ENCODE measurements around the gene TTC12.

The TTC12 gene, protein sequence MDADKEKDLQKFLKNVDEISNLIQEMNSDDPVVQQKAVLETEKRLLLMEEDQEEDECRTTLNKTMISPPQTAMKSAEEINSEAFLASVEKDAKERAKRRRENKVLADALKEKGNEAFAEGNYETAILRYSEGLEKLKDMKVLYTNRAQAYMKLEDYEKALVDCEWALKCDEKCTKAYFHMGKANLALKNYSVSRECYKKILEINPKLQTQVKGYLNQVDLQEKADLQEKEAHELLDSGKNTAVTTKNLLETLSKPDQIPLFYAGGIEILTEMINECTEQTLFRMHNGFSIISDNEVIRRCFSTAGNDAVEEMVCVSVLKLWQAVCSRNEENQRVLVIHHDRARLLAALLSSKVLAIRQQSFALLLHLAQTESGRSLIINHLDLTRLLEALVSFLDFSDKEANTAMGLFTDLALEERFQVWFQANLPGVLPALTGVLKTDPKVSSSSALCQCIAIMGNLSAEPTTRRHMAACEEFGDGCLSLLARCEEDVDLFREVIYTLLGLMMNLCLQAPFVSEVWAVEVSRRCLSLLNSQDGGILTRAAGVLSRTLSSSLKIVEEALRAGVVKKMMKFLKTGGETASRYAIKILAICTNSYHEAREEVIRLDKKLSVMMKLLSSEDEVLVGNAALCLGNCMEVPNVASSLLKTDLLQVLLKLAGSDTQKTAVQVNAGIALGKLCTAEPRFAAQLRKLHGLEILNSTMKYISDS

DNA sequence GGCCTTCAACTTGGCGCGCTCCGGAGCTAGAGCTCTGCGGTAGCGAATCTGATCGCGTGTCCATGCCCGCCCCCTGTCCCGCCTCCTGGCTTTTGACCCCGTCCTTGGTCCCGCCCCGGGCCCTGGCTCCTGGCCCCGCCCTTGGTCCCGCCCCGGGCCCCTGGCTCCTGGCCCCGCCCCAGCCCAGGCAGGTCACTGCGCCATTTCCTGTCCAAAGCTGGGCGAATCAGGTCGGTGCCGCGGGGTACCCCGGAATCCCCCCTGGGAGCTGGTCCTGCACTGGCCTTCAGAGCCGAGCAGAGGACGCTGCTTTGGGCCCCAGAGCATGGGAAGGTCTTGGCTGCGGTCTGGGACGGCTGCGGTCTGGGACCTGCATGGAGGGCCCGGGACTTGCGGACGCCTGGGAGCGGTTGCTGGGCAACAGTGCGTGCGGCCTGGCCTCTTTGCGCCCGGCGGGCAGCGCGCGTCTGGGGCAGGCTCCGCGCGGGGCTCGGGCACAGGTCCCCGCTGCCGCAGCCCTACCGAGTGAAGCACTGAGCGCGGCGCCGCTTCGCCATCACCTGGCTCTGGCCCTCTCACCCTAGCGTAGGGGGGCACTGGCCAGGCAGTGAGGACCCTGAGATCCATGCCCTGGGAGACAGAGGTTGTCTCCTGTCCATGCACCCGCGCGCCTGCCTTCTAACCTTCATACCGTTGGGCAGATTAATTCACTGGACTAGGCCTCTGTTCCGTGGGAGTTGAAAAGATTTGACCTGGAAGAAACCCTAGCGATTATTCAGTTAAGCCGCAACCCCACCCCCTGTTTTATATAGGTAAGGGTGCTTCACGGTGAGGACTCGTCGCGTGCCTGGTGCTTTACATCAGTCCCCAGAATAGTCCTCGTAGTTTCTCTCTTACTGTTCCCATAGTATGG, at the start of gene TTC12:
TTC12 (plus strand) TSS at position 195 of the 913 bp plus-strand sequence. CDS start 1,675 bp downstream, outside the sequence.
- no peak for DNase-seq

DNA sequence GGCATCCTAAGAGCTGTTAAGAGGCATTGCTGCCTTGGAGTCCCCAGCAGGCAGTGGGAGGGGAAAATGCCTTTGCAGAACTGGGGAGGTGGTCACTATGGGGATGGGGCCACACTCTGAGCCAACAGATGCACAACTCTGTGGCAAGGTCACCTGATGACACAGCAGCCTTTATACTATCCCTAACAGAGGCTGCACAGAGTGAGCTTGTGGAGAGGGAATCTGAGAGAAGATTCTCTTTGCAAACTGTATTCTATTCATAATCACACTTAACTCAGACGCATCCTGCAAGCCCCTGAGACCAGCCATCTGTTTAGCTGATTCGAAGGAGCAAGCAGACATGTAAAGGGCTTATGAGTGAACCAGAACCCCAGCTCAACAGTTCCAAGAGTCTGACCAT, 49.0 kb upstream of the TTC12 start:
- no peak for DNase-seq

DNA sequence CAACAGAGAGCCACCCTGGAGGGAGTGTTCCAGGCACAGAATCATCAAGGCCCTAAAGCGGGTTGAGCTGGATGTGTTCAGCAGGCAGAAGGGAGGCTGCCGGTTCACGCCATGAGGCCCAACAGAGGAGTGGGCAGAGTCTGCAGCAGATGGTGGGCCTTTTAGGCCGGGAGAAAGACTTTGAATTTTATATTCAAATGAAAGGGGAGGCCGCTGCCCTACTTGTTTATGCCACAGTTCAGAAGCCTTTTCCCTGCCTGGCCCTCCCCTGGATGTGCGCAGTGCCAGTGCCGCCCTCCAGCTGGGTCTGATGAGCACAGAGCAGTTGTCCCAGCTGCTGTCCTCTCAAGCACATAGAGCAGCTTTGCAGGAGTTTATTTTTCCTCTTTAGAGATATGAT, 46.9 kb upstream of the TTC12 start:
- DNase-seq = no peak

DNA sequence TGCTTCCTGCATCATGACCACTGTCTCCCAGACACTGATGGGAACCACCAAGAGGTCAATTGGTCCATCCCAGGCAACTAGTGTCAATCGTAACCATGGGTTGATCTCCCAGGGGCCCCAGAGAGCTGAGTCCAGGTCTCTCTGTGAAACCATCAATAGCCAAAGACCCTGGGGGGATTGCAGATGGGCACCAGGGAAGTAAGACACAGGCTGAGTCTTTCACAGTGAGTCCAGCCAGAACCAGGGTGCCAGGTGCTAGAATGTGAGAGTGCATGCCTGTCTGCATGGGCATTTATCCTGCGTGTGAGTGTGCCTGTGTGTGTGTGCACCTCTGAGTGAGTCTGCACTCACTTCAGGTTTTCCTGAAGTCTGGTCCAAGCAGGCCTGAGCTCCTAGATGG, 45.3 kb upstream of the TTC12 start:
- no peak for DNase-seq

DNA sequence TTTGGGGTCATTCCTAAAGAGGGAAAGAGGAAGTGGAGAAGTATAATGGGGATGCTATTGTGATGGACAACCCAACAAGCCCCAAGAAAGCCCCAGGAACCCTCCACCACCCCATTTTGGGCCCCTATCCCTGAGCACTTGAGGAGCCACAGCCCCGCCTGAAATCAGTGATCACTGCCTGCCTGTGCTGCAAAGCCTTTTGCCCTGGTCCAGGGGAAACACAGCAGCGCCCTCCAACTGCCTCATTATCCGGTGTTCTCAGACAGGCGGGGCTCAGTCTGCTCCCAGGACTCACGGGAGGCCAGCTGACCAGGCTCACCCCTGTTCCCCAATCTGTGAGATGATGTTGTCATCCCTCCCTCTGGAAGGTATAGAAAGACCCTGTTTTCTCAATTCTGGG, 44.7 kb upstream of the TTC12 start:
- no peak for DNase-seq

DNA sequence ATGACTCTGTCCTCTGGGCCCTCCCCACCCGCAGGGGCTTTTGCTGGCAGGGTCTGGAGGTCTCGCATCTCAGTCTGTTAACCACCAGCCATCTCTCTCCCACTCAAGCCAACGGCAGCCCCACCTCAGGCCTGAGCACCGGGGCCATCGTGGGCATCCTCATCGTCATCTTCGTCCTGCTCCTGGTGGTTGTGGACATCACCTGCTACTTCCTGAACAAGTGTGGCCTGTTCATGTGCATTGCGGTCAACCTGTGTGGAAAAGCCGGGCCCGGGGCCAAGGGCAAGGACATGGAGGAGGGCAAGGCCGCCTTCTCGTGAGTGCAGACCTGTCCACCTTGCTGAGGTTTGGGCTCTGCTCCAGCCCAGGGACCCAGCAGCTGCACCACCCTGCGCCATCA, 44.3 kb upstream of the TTC12 start:
- DNase-seq = no peak

DNA sequence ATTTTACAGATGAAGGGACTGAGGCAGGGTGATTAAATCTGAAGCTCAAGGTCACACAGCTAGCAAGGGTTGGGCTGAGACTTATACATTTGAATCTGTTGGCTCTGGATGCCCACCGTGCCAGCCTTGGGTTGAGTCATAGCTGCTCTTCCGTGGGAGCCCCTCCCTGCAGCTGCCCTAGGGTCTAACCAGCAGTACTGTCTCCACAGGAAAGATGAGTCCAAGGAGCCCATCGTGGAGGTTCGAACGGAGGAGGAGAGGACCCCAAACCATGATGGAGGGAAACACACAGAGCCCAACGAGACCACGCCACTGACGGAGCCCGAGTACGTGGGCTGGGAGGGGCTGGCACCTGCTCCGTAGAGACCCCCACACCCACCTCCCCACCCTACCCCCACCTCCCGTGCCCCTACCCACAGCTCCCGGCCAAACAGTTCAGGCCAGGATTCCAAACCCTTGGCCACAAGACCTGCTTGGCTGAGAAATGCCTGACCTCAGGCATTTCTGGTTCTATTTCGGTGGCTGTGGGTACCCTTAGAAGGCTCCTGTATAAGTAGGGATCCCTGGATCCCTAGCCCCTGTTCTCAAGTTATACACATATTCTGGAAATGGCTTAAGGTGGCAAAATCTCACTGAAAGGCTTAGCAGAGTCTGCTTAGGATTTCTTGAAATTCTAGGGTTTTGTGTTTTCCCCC, 42.7 kb upstream of the TTC12 start:
- DNase-seq = no peak

DNA sequence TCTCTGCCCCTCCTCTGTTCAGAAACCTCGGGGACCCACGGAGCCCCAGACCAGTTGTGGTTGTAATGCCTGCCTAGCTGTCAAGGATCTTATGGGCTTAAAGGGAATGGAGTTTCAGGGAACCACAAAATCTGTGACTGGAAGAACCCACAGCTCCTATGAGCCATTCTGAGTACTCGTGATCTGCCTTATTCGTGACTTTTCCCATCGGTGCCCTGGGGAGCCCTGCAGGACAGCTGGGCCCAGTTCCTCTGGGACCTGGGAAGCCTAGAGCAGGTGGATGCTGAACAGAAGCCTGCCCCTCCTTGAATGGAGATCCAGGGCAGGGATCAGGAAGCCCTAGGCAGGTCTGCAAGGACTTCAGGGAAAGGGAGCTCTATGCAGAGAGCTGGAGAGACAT, 42.1 kb upstream of the TTC12 start:
- no peak for DNase-seq

DNA sequence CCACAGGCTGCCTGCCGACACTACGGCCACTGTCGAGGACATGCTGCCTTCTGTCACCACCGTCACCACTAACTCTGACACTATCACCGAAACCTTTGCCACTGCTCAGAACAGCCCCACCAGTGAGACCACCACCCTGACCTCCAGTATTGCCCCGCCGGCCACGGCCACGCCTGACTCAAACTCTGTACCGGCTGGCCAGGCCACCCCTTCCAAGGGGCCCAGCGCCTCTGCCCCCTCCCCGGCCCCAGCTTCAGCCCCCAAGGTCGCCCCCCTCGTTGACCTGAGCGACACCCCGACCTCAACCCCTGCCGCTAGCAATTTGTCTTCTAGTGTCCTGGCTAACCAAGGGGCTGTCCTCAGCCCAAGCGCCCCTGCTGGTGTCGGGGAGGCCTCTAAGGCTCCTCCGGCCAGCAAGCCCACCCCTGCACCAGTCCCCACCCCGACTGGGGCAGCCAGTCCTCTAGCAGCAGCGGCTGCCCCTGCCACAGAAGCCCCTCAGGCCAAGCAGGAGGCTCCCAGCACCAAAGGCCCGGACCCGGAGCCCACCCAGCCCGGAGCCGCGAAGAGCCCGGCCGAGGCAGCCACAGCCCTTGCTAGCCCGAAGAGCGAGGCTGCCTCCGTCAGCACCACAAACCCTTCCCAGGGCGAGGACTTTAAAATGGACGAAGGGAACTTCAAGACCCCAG, 41.3 kb upstream of the TTC12 start:
- no peak for DNase-seq

DNA sequence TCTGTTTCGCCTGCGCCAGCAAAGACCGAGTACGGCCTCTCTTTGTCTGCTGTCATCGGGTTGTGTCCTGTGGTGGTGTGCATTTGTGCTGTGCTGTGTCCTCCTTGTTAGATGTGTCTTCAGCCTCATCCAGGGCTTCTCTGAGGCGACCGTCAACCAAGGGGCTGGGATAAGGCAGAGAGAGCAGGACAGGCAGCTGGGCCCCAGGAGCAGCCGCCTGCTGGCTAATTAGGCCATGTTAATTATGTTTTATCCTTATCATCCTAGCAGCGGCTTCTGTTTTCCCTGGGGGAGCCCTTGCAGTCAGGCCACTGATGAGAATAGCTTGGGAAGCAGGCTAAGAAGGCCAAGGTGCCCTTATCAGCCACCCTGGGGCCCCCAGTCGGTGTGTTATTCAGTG, 40.7 kb upstream of the TTC12 start:
- DNase-seq = no peak

DNA sequence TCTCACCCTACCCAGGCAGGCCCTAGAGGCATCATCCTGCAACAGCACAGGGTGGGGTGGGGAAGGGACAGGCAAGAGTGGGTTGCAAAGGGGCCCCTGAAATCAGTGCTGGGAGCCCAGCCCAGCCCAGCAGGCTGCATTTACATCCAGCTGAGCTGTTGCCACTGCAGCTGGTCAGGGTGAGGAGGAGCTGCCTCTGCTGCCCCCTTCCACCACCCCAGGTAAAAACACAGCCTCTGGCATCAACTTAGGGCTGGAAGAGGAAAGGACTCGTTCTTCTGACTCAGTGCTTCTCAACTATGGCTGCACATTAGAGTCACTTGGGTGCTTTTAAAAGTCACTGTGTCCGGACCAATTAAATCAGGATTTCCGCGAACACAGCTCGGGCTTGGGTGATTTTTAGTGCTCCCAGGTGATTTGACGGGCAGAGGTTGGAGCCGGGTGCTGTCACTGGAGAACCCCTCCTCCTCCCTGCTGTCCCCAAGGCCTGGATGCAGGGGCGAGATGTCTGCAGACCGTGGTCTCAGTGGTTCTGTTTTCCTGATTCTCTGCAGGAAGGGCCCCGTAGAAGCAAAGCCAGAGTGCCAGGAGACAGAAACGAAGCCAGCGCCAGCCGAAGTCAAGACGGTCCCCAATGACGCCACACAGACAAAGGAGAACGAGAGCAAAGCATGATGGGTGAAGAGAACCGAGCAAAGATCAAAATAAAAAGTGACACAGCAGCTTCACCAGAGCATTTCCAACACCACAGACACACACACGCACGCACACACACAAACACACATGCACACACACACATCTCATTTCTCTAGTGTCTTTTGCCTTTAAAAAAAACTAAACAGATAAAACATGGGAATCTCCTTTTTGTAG, 39.4 kb upstream of the TTC12 start:
- DNase-seq = no peak

DNA sequence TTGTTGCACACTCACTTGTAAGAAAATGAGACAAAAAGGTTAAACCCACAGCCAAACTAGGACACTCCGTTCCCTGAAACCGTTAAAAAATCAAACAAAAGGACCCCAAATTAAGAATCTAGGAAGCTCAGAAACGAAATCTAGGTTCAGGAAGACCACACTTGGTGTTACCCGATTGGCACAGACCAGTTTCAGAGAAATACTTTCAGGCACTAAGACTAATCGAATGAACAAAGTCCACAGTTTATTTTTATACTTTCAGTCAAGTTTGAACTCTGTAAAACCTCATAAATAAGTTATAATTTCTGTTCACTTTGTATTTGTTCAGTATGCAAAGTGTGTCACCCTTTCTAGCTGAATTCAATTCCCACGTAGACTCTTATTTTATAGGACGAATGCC, 38.8 kb upstream of the TTC12 start:
- DNase-seq = no peak

DNA sequence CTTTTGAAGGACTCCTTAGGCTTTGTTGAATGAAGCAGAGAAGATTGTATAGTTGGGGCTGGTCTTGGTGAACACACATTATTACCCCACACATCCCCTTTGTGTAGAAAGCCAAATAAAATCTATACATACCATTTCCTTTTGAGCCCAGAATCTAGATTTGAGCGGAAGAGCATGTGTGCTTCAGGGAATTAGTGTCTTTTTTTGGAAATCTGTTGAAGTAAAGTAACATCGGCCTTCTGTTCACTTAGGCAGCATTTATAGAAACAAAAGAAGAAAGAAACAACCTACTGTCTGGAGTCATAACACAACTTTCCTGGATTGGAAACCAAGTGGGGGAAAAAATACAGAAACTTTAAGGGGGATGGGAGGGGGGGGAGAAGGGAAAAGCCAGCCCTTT, 37.9 kb upstream of the TTC12 start:
- no peak for DNase-seq

DNA sequence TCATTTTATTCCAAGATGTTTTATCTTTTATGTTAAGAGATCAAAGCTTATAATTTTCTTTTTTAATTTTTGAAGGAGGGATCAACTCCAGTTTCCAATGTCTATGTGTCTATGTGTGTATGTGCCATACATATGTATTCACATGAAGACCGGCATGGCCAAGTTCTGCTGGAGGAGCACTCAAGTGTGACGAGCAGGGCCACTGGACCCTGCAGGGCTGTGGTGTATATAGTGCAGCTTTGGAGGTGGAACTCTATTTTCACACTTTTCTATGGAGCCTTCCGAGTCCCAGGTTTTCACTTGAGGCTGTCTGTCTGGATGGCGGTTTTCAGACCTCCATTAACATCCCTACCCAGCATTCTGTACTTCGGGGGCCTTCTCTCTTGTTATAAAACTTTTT, 36.5 kb upstream of the TTC12 start:
- DNase-seq = no peak

DNA sequence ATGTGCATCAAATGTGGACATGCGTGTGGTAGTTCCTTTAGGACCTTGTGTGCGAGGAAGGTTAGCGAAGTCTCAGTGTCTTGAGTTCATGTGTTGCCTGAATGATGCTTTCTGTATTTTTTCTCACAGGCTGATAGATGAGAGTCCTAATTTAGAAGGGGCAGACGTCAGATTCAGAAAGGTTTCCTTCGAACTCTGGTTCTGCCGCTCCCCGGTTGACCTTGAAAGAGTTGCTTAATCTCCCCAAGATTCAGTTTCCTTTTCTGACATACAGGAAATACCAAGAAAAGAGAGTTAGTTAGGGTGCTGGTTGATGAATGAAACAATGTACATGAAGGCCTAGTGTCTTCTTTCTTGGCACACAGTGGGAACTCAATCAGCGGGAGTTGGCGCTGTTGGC, 35.9 kb upstream of the TTC12 start:
- DNase-seq = no peak

DNA sequence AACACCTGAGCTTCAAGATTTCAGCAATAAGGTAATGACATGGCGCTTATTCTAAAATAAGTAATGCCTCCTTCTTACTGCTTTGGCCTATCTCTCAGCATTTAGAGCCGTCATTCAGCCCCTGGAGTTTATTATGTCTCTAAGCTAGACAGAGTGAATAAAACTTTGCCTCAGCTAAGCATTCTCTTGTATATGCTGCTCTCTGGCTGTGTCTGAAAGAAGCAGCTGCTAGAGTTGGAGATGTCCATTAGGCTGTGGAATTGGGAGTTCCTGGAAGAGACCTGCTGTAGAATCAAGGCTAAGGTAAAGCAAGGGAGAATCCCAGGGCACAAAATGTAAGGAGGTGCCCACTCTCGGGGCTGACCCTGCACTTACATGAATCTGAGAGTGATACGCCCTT, 35.5 kb upstream of the TTC12 start:
- DNase-seq = no peak

DNA sequence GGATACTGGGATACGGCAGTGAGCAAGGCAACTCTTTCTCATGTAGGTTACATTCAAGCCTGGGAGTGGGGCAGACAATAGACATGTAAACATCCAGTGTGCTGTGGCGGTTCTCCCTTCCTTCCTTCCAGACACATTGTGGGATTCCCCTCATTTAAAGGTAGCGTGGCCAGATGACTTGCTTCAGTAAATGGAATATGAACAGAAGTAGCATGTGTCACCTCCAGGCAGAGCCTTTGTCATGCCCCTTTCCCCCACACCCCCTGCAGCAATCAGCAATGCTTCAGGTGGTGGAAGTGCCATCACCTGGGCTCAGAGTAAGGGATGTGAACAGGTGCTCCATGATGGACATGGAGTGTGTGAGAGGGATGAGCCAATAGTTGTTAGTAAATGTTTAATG, 34.8 kb upstream of the TTC12 start:
- DNase-seq = no peak

DNA sequence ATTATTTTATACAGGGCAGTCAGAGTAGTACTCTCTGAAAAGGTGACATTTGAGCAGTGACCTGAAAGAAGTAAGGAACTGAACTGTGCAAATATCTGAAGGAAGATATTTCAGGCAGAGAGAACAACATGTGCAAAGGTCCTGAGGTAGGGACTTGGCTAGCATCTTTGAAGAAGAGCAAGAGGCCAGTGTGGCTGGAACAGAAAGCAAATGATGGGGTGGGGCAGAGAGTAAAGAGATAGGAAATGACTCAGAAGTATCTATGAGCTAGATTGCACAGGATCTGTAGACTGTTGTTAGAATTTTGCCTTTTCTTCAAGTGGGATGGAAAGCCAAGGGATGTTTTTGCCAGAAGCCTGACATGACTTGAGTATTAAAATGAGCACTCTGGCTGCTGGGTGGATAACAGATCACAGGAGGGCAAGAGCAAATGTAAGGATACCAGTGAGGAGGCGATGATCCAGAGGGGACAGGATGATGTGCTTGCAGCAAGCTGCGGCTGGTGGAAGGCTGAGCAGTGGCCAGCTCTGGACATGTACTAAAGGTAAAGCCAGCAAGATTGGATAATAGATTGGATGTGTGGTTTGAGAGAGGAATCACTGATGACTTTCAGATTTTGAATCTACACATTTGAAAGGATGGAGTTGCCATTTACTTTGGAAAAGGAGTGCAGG, 33.2 kb upstream of the TTC12 start:
- no peak for DNase-seq

DNA sequence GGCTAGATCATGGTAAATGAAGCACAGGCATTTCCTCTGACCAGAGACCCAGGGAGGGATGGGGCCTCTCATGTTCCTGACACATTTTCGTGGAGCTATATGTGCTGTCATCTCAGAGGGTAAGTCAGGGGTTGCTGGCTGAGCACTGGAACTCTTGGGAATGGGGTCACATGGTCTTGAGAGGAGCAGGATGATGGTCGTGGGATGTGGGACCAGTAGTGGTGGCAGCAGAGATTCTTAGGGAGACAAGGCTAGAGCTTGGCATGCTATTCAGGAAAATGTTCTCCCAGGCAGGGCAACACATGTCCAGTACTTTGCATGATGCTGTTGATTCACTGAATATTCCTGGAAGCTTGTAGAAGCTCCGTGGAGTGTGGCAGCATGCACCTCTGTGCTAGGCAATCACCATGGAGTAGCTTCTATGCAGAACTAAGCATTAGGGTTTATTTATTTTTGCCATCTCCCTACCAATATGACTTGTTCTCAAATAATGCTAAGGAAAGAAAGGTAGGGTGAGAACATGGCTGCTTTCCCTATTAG, 31.4 kb upstream of the TTC12 start:
- no peak for DNase-seq

DNA sequence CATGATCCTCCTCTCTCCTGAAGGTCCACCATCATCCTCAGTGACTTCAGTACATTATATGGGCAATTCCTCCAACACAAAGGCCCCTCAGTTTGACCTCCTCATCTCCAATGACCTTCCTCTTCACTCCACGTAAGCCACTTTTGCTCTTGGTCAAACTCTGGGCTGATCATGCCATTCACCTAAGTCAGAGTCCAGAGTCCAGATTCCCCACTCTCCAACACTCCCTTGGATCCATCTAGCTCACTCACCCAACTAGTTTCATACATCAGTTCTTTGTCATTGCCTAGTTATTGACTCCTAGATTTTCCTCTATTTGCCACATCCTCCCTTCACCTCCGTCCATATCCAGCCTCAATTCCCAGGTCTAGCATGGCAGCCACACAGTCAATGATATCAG, 30.5 kb upstream of the TTC12 start:
- no peak for DNase-seq
